ENCODE measurements around the gene HEXD.

GRCh38 chr17:82408938-82409318, 9.2 kb upstream of the HEXD start:
- TF ChIP-seq CTCF (IDR thresholded peaks at IDR 0.05) (no peak), POLR2A (IDR thresholded peaks at IDR 0.05) (no peak)

Data from esophagus squamous epithelium (tissue), 4 donors.